Activated CD8-positive, alpha-beta T cell treated with anti-CD3 and anti-CD28 coated beads for 36 hours (primary cell): Measurements from ENCODE around the gene KRTAP5-2. TPM values are rescaled to one million over a fixed set of nuclear protein-coding genes. Genes with fewer than 3 reads are reported as not detected.
A peak's percentile ranks its signal among the peaks of the same experiment; 100 is the strongest.
"Not testable (repeated sequence)": the region's sequence is repeated elsewhere in the genome, so short reads cannot be mapped to it uniquely, and the experiment has no call there.

Experiments used
- ATAC-seq: fragments of 200-7000 bp; cut with Tn5 transposase; one replicate; pipeline ENCODE4 v1.10.0; 2021; ENCODE audit warnings: mild to moderate bottlenecking, moderate library complexity
- CTCF ChIA-PET: fragments of 350-600 bp; sonication (Branson Sonifier 250); formaldehyde crosslinking; loops from one replicate; lab custom pipeline; 2021; ENCODE audit warnings: antibody characterized with exemption; lab: Charles Lee
- POLR2A ChIA-PET: fragments of 350-600 bp; sonication (Branson Sonifier 250); formaldehyde crosslinking; loops from one replicate; lab custom pipeline; 2021; ENCODE audit warnings: antibody characterized with exemption; lab: Charles Lee
- DNase-seq: peaks from one replicate; pipeline ENCODE4 v3.0.0-alpha.2; 2020
- H3K27ac Mint-ChIP-seq: one replicate; pipeline ENCODE4 v1.8.0; 2021; ENCODE audit warnings: mild to moderate bottlenecking, mixed read lengths
- H3K27me3 Mint-ChIP-seq: one replicate; pipeline ENCODE4 v1.8.0; 2021; ENCODE audit warnings: mixed read lengths
- H3K36me3 Mint-ChIP-seq: one replicate; pipeline ENCODE4 v1.8.0; 2021; ENCODE audit warnings: low read depth, mixed read lengths
- H3K4me1 Mint-ChIP-seq: one replicate; pipeline ENCODE4 v1.8.0; 2021; ENCODE audit warnings: low read depth, mixed read lengths
- H3K4me3 Mint-ChIP-seq: one replicate; pipeline ENCODE4 v1.8.0; 2021; ENCODE audit warnings: mild to moderate bottlenecking, moderate library complexity, mixed read lengths
- H3K9me3 Mint-ChIP-seq: one replicate; pipeline ENCODE4 v1.8.0; 2021; ENCODE audit warnings: mixed read lengths
- intact Hi-C: fragments of 100-400 bp; cut with micrococcal nuclease; formaldehyde crosslinking; loops from one replicate; pipeline ENCODE4 v1.10.0; 2022
- total RNA-seq, 2 experiments: library from RNA; stranded (reverse); gene quantifications; one replicate each; pipeline ENCODE4 v1.2.3, GENCODE V29; 2021
- TF ChIP-seq, protein P1 (sequence below): fragments of 200-600 bp; IDR thresholded peaks from one replicate; pipeline ENCODE4 v1.8.0; 2022; ENCODE audit warnings: antibody characterized with exemption, mild to moderate bottlenecking

The KRTAP5-2 gene
- total RNA-seq, 2 experiments from 2014 or later = not detected

DNA sequence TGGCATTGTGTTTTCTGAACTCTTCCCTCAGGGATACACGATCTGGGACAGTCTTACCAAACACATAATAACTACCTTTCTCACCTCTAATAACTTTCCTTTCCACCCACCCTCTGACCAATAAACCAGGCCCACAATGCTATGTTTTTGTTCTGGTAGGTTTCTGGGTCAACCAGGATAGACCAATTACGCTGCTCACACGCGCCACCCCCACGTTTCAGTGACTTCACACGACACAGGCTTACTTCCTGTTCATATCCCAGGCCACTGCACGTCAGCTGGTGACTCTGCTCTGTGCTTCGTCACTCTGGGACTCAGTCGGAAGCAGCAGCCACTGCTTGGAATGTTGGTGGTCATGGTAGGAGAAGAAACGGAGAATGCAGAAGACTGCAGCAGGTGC, 21.4 kb upstream of the KRTAP5-2 start:
- peak; percentile 90 for ATAC-seq
- no peak overlapping the region for H3K4me3 Mint-ChIP-seq
- peak; percentile 55 for DNase-seq
- ChIA-PET POLR2A (no interaction called here), CTCF (interaction anchor here (0.8 to 3.7 kb wide), 3 partner anchors 9 to 31 kb away, joined by 3 to 24 read pairs (median 3); no protein-coding TSS in a partner anchor)
- H3K9me3 Mint-ChIP-seq = no peaks in the 10 kb centered on the region
- TF ChIP-seq, protein P1, sequence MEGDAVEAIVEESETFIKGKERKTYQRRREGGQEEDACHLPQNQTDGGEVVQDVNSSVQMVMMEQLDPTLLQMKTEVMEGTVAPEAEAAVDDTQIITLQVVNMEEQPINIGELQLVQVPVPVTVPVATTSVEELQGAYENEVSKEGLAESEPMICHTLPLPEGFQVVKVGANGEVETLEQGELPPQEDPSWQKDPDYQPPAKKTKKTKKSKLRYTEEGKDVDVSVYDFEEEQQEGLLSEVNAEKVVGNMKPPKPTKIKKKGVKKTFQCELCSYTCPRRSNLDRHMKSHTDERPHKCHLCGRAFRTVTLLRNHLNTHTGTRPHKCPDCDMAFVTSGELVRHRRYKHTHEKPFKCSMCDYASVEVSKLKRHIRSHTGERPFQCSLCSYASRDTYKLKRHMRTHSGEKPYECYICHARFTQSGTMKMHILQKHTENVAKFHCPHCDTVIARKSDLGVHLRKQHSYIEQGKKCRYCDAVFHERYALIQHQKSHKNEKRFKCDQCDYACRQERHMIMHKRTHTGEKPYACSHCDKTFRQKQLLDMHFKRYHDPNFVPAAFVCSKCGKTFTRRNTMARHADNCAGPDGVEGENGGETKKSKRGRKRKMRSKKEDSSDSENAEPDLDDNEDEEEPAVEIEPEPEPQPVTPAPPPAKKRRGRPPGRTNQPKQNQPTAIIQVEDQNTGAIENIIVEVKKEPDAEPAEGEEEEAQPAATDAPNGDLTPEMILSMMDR = no peak
- intact Hi-C loops = no loop called here
- H3K27ac Mint-ChIP-seq = peak overlapping the region; percentile 11
- peaks cover 6% of the 10 kb centered on the region for H3K4me1 Mint-ChIP-seq
- H3K36me3 Mint-ChIP-seq = no peaks in the 10 kb centered on the region
- H3K27me3 Mint-ChIP-seq = peaks cover 23% of the 10 kb centered on the region

GRCh38 chr11:1618231-1618630, 20.1 kb upstream of the KRTAP5-2 start:
- DNase-seq (no peak), ATAC-seq (no peak)
- intact Hi-C loops = no loop called here
- H3K4me3 Mint-ChIP-seq = no peak overlapping the region
- TF ChIP-seq, protein P1 = no peak
- CTCF ChIA-PET = interaction anchor here (0.7 to 3.7 kb wide), 7 partner anchors 10 to 72 kb away, joined by 3 to 24 read pairs (median 6); partner anchors contain the start of gene KRTAP5-5
- H3K36me3 Mint-ChIP-seq = no peaks in the 10 kb centered on the region
- no peak overlapping the region for H3K27ac Mint-ChIP-seq
- H3K27me3 Mint-ChIP-seq = peaks cover 23% of the 10 kb centered on the region
- POLR2A ChIA-PET = no interaction called here
- no peaks in the 10 kb centered on the region for H3K9me3 Mint-ChIP-seq
- H3K4me1 Mint-ChIP-seq = peaks cover 6% of the 10 kb centered on the region

DNA sequence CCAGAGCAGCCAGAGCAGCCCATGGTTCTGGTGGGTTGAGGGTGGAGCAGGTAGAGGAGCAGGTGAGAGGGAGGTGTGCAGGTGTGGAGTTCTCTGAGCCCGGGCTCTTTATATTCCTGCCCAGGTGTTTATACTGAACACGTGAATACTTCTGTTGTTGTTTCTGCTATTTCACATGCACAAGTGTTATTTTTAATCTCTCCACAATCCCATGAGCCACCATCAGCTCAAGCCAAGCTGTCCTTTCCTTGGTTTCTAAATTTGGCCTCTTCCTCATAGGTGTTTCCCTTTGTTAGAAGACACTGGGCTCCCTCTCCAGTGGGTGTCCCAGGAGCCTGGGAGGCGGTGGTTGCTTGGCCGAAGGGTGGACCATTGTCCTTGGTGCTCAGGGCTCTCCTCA, 10.3 kb upstream of the KRTAP5-2 start, which contains the start of gene KRTAP5-3:
Gene KRTAP5-3, minus strand, starts transcription at position 101 of the 400 bp plus-strand sequence. Its CDS starts 78 bp downstream, at position 23.
- intact Hi-C loops = no loop called here
- ChIA-PET CTCF (no interaction called here), POLR2A (no interaction called here)
- H3K4me3 Mint-ChIP-seq = no peak within 1 kb of the TSS
- H3K4me1 Mint-ChIP-seq = peaks cover 2% of the 10 kb centered on the region
- DNase-seq (no peak), ATAC-seq (no peak)
- H3K27ac Mint-ChIP-seq = no peak within 1 kb of the TSS
- H3K36me3 Mint-ChIP-seq = no peaks in the 10 kb centered on the region
- TF ChIP-seq, protein P1 = no peak
- H3K9me3 Mint-ChIP-seq = no peaks in the 10 kb centered on the region
- H3K27me3 Mint-ChIP-seq = peaks cover 18% of the 10 kb centered on the region

DNA sequence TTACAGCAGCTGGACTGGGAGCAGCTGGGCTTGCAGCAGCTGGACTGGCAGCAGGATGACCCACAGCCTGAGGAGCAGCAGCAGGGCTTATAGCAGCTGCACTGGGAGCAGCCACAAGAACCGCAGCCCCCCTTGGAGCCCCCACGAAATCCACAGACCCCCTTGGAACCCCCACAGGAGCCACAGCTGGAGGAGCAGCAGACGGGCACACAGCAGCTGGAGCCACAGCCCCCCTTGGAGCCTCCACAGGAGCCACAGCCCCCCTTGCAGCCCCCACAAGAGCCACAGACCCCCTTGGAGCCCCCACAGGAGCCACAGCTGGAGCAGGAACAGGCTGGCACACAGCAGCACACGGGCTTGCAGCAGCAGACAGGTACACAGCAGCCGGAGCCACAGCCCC, 9.8 kb upstream of the KRTAP5-2 start:
- peaks cover 21% of the 10 kb centered on the region for H3K27me3 Mint-ChIP-seq
- POLR2A ChIA-PET, intact Hi-C loops, DNase-seq, H3K4me3 Mint-ChIP-seq, H3K9me3 Mint-ChIP-seq, H3K27ac Mint-ChIP-seq, CTCF ChIA-PET, H3K36me3 Mint-ChIP-seq, H3K4me1 Mint-ChIP-seq, ATAC-seq: not testable (repeated sequence)

- POLR2A ChIA-PET, H3K4me3 Mint-ChIP-seq, DNase-seq, H3K36me3 Mint-ChIP-seq, H3K27ac Mint-ChIP-seq, CTCF ChIA-PET, intact Hi-C loops, H3K9me3 Mint-ChIP-seq, H3K4me1 Mint-ChIP-seq, ATAC-seq: not testable (repeated sequence)
- H3K27me3 Mint-ChIP-seq = peaks cover 24% of the 10 kb centered on the region
These were observed 9.2 kb upstream of the KRTAP5-2 start for GRCh38 chr11:1607156-1607845.

- POLR2A ChIA-PET, H3K4me1 Mint-ChIP-seq, intact Hi-C loops, H3K9me3 Mint-ChIP-seq, H3K36me3 Mint-ChIP-seq, H3K4me3 Mint-ChIP-seq, H3K27ac Mint-ChIP-seq: not testable (repeated sequence)
- ATAC-seq = peak; percentile 55
- CTCF ChIA-PET = interaction anchor here (1.4 to 1.8 kb wide), 2 partner anchors 10 to 33 kb away, joined by 4 to 5 read pairs; no protein-coding TSS in a partner anchor
- H3K27me3 Mint-ChIP-seq = peaks cover 28% of the 10 kb centered on the region
- peak; percentile 21 for DNase-seq
These were observed 7.8 kb upstream of the KRTAP5-2 start for GRCh38 chr11:1605923-1606322.
